HEK293 (cell line): Measurements from ENCODE around the gene MKX.

Source experiments
- CTCF ChIA-PET: fragments of 350-600 bp; formaldehyde crosslinking; extraction: SDS; loops from one replicate; lab custom pipeline; 2021; ENCODE audit warnings: antibody characterized with exemption; lab: Yijun Ruan, JAX
- POLR2A ChIA-PET: fragments of 300-600 bp; formaldehyde crosslinking; extraction: SDS; loops from one replicate; lab custom pipeline; 2020; ENCODE audit warnings: antibody characterized with exemption, inconsistent platforms; lab: Yijun Ruan, JAX
- H3K27ac ChIP-seq: fragments of 200-500 bp; sonication (Bioruptor generic); 2 replicates; pipeline ENCODE4 v1.5.1; 2014; ENCODE audit warnings: low read depth, low read length, control low read depth, inconsistent platforms; ENCODE audit errors: extremely low read depth
- H3K36me3 ChIP-seq, 2 experiments: fragments of 200-500 bp in 1 of 2; sonication (Bioruptor generic) in 1 of 2; 1 replicate in 1 of 2; 2 replicates in 1 of 2; pipeline ENCODE4 v1.5.1; 2014 to 2017; ENCODE audit warnings: inconsistent platforms in 2 of 2, low read length in 2 of 2; ENCODE audit not compliant: control insufficient read depth in 2 of 2, insufficient read depth in 1 of 2
- H3K4me1 ChIP-seq: fragments of 200-500 bp; sonication (Bioruptor generic); 2 replicates; pipeline ENCODE4 v1.5.1; 2014; ENCODE audit warnings: mild to moderate bottlenecking, low read length, inconsistent platforms; ENCODE audit not compliant: control insufficient read depth, insufficient read depth
- H3K4me3 ChIP-seq: 2 replicates; pipeline ENCODE4 v1.5.1; 2011; ENCODE audit warnings: low read depth, mild to moderate bottlenecking, control low read depth, low read length, moderate library complexity
- H3K9me3 ChIP-seq: fragments of 200-500 bp; sonication (Bioruptor generic); 2 replicates; pipeline ENCODE4 v1.5.1; 2014; ENCODE audit warnings: low read depth, low read length, inconsistent platforms; ENCODE audit not compliant: control insufficient read depth, insufficient read depth
- GLIS1 ChIP-seq: fragments of 450-650 bp; formaldehyde crosslinking; IDR thresholded peaks from 2 replicates; pipeline ENCODE4 v1.5.1; 2016; ENCODE audit warnings: missing biosample characterization, missing genetic modification characterization
- INSM2 ChIP-seq: fragments of 450-650 bp; formaldehyde crosslinking; IDR thresholded peaks from 2 replicates; pipeline ENCODE4 v1.5.1; 2016; ENCODE audit warnings: missing biosample characterization, missing genetic modification characterization
- KLF10 ChIP-seq: fragments of 450-650 bp; IDR thresholded peaks from 2 replicates; pipeline ENCODE4 v1.5.1; 2018; ENCODE audit warnings: missing biosample characterization, mild to moderate bottlenecking, missing genetic modification characterization
- KLF7 ChIP-seq: fragments of 450-650 bp; formaldehyde crosslinking; IDR thresholded peaks from 2 replicates; pipeline ENCODE4 v1.5.1; 2016; ENCODE audit warnings: missing biosample characterization, missing genetic modification characterization, borderline replicate concordance
- PRDM4 ChIP-seq: fragments of 450-650 bp; formaldehyde crosslinking; IDR thresholded peaks from 2 replicates; pipeline ENCODE4 v1.5.1; 2017; ENCODE audit warnings: missing biosample characterization, missing genetic modification characterization
- ZBTB20 ChIP-seq: fragments of 450-650 bp; formaldehyde crosslinking; IDR thresholded peaks from 2 replicates; pipeline ENCODE4 v1.5.1; 2016; ENCODE audit warnings: missing biosample characterization, missing genetic modification characterization
- ZNF16 ChIP-seq: fragments of 450-650 bp; formaldehyde crosslinking; IDR thresholded peaks from 2 replicates; pipeline ENCODE4 v1.5.1; 2016; ENCODE audit warnings: low read depth, missing biosample characterization, missing genetic modification characterization
- ZNF174 ChIP-seq: fragments of 450-650 bp; formaldehyde crosslinking; IDR thresholded peaks from 2 replicates; pipeline ENCODE4 v1.5.0; 2017; ENCODE audit warnings: missing biosample characterization, mild to moderate bottlenecking, missing genetic modification characterization
- ZNF302 ChIP-seq: fragments of 450-650 bp; formaldehyde crosslinking; IDR thresholded peaks from 2 replicates; pipeline ENCODE4 v1.5.1; 2016; ENCODE audit warnings: missing biosample characterization, missing genetic modification characterization, low read depth
- ZNF416 ChIP-seq: fragments of 450-650 bp; formaldehyde crosslinking; IDR thresholded peaks from 2 replicates; pipeline ENCODE4 v1.5.1; 2016; ENCODE audit warnings: missing biosample characterization, missing genetic modification characterization
- ZNF48 ChIP-seq: fragments of 450-650 bp; formaldehyde crosslinking; IDR thresholded peaks from 2 replicates; pipeline ENCODE4 v1.5.1; 2016; ENCODE audit warnings: missing biosample characterization, missing genetic modification characterization
- ZNF530 ChIP-seq: fragments of 450-650 bp; formaldehyde crosslinking; IDR thresholded peaks from 2 replicates; pipeline ENCODE4 v1.5.1; 2016; ENCODE audit warnings: low read depth, missing biosample characterization, missing genetic modification characterization
- ZNF580 ChIP-seq: fragments of 450-650 bp; formaldehyde crosslinking; IDR thresholded peaks from 2 replicates; pipeline ENCODE4 v1.5.1; 2016; ENCODE audit warnings: missing biosample characterization, missing genetic modification characterization
- ZNF626 ChIP-seq: fragments of 450-650 bp; sonication (Bioruptor Pico); formaldehyde crosslinking; IDR thresholded peaks from 2 replicates; pipeline ENCODE4 v1.5.1; 2018; ENCODE audit warnings: missing biosample characterization, missing genetic modification characterization, inconsistent platforms
- ZNF837 ChIP-seq: fragments of 450-650 bp; formaldehyde crosslinking; IDR thresholded peaks from 2 replicates; pipeline ENCODE4 v1.5.1; 2016; ENCODE audit warnings: missing biosample characterization, missing genetic modification characterization
- ZSCAN16 ChIP-seq: fragments of 450-650 bp; formaldehyde crosslinking; IDR thresholded peaks from 2 replicates; pipeline ENCODE4 v1.5.1; 2016; ENCODE audit warnings: missing biosample characterization, missing genetic modification characterization

MKX gene

GRCh38 chr10:27736396-27736795 is 9.2 kb downstream of the MKX start:
- ChIA-PET CTCF (interaction anchor here (0.6 to 1.0 kb wide), 3 partner anchors 12 to 82 kb away, joined by 3 read pairs; no protein-coding TSS in a partner anchor), POLR2A (no interaction called here)
- no peak overlapping the region for H3K27ac ChIP-seq
- no peak overlapping the region for H3K4me3 ChIP-seq
- H3K9me3 ChIP-seq = no peaks in the 10 kb centered on the region
- no peaks in the 10 kb centered on the region for H3K4me1 ChIP-seq
- H3K36me3 ChIP-seq = peaks cover 9 to 25% of the 10 kb centered on the region in 2 experiments
- TF ChIP-seq ZNF837 (tag by site-specific recombination) = no peak
- no peak for TF ChIP-seq KLF7 (tag by site-specific recombination)
- no peak for TF ChIP-seq ZNF174 (tag by site-specific recombination)
- TF ChIP-seq ZNF530 (tag by site-specific recombination) = no peak
- TF ChIP-seq ZNF16 (tag by site-specific recombination) = no peak
- no peak for TF ChIP-seq ZNF580 (tag by site-specific recombination)

- ChIA-PET POLR2A (no interaction called here), CTCF (interaction anchor here (0.8 kb wide), 1 partner anchor 9 kb away, joined by 3 read pairs; no protein-coding TSS in a partner anchor)
- H3K9me3 ChIP-seq = no peaks in the 10 kb centered on the region
- peaks cover 12 to 24% of the 10 kb centered on the region in 2 experiments for H3K36me3 ChIP-seq
- no peak overlapping the region for H3K4me3 ChIP-seq
- TF ChIP-seq ZNF48 (tag by site-specific recombination) = no peak
- peak; percentile 52; the same call in 1 of the 2 replicates for TF ChIP-seq ZSCAN16 (tag by site-specific recombination)
- no peak for TF ChIP-seq GLIS1 (tag by site-specific recombination)
- no peak for TF ChIP-seq PRDM4
- no peak for TF ChIP-seq INSM2 (tag by site-specific recombination)
- TF ChIP-seq KLF10 (tag by site-specific recombination) = no peak
- TF ChIP-seq ZNF416 (tag by site-specific recombination) = no peak
- no peak overlapping the region for H3K27ac ChIP-seq
- no peaks in the 10 kb centered on the region for H3K4me1 ChIP-seq
Measured at GRCh38 chr10:27730041-27730440, 15.6 kb downstream of the MKX start.

GRCh38 chr10:27728338-27728737 is 17.3 kb downstream of the MKX start:
- Histone ChIP-seq H3K36me3 (peaks cover 12% of the 10 kb centered on the region in 2 experiments), H3K27ac (no peak overlapping the region), H3K4me1 (no peaks in the 10 kb centered on the region)
- TF ChIP-seq ZNF302 (tag by site-specific recombination) (no peak), ZBTB20 (tag by site-specific recombination) (no peak), ZNF626 (tag by site-specific recombination) (no peak)
- TF ChIP-seq, all 188 proteins: peak for 0
- Histone ChIP-seq H3K4me3 (no peak overlapping the region), H3K9me3 (no peaks in the 10 kb centered on the region)
- CTCF ChIA-PET = no interaction called here
- POLR2A ChIA-PET = no interaction called here
